ENCODE measurements around the gene SIGLEC1.

The SIGLEC1 gene

DNA sequence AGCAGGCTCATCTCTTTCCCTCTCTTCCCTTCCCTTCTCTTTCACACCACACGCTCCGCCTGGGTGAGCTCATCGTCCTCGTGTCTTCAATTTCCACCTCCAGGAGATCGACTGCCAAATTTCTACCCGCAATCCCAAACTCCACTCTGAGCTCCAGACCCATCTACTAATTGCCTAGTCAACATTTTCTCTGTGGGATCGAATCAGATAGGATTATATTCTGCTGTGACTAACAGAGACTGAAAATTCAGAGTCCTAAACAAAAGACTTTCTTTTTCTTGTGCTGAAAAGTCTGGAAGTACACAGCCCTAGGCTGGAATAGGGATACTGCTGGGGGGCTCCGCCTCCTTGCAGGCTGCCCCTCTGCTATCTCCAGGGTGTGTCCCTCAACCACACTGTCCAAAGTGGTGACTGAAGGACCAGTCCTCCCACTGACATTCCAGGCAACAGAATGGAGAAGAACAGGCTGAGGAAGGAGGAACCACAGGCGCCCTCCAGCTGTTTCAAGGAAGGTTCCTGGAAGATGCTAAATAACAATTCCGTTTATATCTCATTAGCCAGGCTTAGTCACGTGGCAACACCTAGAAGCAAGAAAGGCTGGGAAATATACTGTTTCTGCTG is 15.1 kb upstream of the SIGLEC1 start:
- DNase-seq (ENCODE audit: low spot score): peak; percentile 79

DNA sequence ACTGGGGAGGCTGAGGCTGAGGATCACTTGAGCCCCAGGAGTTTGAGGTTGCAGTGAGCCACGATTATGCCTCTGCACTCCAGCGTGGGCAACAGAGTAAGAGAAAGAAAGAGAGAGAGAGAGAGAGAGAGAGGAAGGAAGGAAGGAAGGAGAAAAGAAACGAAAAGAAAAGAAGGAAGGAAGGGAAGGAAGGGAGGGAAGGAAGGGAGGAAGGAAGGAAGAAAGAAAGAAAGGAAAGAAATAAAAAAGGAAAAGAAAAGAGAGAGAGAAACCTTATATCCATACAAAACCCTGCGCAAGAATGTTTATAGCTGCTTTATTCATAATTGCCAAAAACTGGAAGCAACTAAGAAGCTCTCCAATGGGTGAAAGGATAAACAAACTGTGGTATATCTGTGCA is 12.0 kb upstream of the SIGLEC1 start:
- DNase-seq (ENCODE audit: low spot score): no peak

GRCh38 chr20:3723284-3723683 is 10.9 kb upstream of the SIGLEC1 start:
- DNase-seq (ENCODE audit: low spot score): no peak

GRCh38 chr20:3721912-3722311 is 9.5 kb upstream of the SIGLEC1 start:
- no peak for DNase-seq (ENCODE audit: low spot score)

GRCh38 chr20:3720626-3721025 is 8.2 kb upstream of the SIGLEC1 start:
- DNase-seq (ENCODE audit: low spot score): no peak

GRCh38 chr20:3720068-3720467 is 7.7 kb upstream of the SIGLEC1 start:
- DNase-seq (ENCODE audit: low spot score): no peak

DNA sequence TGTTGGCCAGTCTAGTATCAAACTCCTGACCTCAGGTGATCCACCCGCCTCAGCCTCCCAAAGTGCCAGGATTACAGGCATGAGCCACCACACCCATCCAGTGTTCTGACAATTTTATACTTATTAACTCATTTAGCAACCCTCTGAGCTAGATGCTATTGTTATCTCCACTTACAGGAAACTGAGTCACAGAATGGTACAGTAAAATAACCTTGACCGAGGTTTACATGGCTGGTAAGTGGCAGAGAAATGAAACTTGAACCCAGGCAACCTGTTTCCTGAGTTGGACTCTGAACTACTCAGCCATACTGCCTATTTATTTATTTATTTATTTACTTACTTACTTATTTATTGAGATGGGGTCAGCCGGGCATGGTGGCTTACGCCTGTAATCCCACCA is 6.6 kb upstream of the SIGLEC1 start:
- DNase-seq (ENCODE audit: low spot score): no peak

GRCh38 chr20:3716195-3716834 is 3.9 kb upstream of the SIGLEC1 start:
- DNase-seq (ENCODE audit: low spot score): peak; percentile 79

GRCh38 chr20:3714092-3714491 is 1.7 kb upstream of the SIGLEC1 start:
- no peak for DNase-seq (ENCODE audit: low spot score)

DNA sequence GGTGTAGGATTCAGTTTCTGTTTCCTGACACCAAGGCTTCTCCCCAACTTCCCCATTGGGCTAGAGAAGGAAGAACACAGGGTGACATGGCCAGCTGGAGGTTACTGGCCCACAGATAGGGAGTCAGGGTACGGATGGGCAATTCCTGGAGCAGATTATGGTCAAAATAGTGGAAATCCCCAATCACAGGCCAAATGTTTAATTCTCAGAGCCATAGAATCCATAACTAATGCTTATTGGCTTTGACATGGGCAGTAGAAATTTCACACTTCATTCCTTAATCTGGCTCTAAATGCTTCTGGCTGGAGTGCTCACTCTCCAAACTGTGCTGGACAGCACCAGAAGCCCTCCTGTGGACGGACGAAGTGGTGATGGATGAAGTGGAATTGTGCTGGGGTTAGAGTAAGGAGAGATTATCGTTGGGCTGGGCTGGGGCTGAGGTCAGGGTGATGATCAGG is 887 bp downstream of the SIGLEC1 start:
- no peak for DNase-seq (ENCODE audit: low spot score)

DNA sequence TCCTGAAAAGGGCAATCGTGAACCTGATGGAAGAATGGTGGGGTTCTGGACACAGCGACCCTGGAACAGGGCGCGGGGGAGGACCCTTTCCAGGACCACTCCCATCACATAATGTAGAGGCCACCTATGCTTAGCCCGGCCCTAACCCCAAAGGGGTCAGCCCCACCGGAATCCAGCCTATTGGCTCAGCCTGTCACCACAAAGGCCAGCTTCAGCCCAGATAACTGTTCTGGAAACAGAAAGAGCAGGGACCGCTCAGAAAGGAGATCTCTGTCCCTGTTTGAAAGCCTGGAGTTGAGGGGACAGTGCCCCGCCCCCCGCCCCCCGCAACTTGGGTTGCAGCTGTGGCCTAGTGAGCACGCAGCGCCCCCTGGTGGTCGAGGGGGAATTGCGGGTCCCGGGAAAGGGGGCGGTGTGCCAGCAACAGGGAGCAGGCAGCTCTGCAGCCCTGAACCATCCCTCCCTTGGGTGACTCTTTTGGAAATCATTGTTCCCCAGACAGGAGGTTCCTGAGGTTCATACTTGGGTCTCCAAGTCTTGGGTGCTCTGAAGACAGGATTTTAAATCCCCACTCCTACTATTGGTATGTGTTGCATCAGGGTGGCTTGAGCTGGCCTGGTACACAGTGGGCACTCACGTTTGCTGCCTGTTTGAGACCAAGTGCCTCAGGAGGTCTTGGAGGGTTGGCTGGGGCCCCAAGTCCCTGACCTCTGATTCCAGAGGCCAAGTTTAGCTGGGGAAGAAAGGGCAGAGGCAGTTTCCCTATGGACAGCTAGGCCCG is 1.5 kb downstream of the SIGLEC1 start:
- peak; percentile 93 for DNase-seq (ENCODE audit: low spot score)

GRCh38 chr20:3710011-3710466 is 2.4 kb downstream of the SIGLEC1 start:
- DNase-seq (ENCODE audit: low spot score): no peak

DNA sequence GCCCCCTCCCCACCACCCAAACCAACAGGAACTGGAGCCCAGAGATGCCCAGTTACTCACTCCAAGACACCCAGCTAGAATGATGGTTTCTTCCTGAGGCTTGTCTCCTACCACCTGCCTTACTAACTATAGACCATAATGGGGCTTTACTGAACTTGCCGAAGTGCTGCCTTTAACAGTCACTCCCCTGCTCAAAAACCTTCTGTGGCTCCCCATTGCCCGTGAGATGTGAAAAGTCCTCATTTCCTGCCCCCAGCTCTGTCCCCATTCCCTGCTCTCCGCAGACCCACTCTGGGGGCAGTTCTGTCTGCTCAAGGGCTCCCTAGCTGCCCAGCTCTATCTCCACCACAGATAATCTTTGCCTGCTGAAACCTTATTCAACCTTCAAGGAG is 4.9 kb downstream of the SIGLEC1 start:
- no peak for DNase-seq (ENCODE audit: low spot score)

DNA sequence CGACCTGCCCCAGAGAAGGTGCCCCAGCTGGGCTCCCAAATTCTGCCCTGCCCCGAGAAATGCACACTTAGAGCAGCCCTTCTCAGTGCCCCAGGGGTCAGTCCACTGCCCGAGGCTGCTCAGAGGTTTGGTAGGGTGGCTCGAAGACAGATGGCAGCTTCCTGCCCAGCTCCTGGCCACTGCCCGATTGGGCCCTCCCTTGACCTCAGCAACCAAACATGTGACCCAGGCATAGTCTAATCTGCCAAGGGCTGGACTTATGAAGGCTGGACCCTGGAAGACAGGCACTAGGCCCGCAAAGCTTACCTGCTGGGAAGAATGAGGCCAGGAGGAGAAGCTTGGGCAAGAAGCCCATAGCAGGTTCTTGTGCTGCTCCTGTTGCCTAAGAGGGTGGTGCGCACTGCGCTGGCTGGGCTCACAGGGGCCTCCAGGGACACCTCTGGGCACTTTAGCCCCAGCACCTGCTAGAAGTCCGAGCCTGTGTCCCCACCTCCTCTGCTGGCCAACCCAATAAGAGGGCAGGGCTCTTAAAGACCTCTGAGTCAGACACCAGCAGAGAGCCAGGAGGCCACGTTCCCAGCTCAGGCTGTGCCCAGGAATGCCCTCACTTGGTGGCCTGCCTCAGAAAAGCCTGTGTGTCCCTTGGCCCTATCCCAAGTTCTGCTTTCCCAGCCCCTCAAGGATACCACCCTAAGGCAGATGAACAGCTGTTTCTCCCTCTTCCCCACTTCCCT is 5.5 kb downstream of the SIGLEC1 start:
- DNase-seq (ENCODE audit: low spot score): peak; percentile 72

GRCh38 chr20:3705970-3706739 is 6.2 kb downstream of the SIGLEC1 start:
- no peak for DNase-seq (ENCODE audit: low spot score)

GRCh38 chr20:3705491-3705969 is 6.9 kb downstream of the SIGLEC1 start:
- DNase-seq (ENCODE audit: low spot score): no peak

DNA sequence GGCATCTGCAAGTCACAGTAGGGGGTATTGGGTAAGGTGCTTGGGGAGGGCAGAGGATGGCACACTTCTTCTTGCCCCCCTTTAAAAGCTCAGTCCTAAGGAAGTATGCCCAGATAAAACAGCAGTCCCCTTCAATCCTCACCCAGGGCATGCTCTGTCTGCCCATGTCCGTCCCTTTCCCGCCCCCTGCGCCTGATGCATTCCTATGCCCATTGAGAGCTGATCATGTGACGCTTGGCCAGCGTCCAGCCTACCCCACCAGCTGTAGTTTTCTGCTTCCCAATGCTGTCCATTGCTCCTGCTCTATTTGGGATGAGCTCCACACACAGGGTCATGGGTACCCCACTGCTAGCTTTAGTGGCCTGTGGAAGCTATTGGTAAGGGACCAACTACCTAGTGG is 8.3 kb downstream of the SIGLEC1 start:
- no peak for DNase-seq (ENCODE audit: low spot score)

GRCh38 chr20:3702611-3703391 is 9.6 kb downstream of the SIGLEC1 start:
- no peak for DNase-seq (ENCODE audit: low spot score)

GRCh38 chr20:3701061-3701998 is 11.1 kb downstream of the SIGLEC1 start:
- DNase-seq (ENCODE audit: low spot score): no peak

DNA sequence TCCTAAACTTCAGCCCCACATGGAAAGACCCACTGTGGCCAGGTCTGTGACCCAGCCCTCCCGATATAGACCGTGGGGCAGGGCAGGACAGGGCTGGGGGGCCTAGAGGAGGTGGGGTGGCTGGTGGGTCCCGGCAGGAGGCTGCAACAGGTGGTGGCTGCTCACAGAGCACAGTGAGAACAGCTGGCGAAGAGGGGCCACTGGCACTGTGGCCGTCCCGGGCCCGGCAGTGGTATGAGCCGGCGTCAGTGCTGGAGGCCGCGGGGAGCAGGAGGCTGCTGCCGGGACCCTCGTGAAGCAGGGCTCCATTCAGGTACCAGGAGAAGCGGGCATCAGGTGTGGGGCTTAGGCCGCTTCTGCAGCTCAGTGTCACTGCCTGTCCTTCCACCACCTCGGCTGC is 13.4 kb downstream of the SIGLEC1 start:
- no peak for DNase-seq (ENCODE audit: low spot score)

Measured in GM03348 (cell line).